Left ventricle myocardium inferior (tissue), 1 donor: ENCODE measurements around the gene TCN1. TPM values are rescaled to one million over a fixed set of nuclear protein-coding genes. Genes with fewer than 3 reads are reported as not detected.
"Not testable (repeated sequence)": the region's sequence is repeated elsewhere in the genome, so short reads cannot be mapped to it uniquely, and the experiment has no call there.

Experiments
- DNase-seq: peaks from one replicate; pipeline ENCODE4 v3.0.0-alpha.2; 2020
- H3K27ac ChIP-seq: fragments of 200-600 bp; replicated peaks from 2 replicates; pipeline ENCODE4 v1.8.0; 2021
- H3K27me3 ChIP-seq: fragments of 200-600 bp; 2 replicates; pipeline ENCODE4 v1.8.0; 2021; ENCODE audit warnings: low read depth
- H3K36me3 ChIP-seq: fragments of 200-600 bp; 2 replicates; pipeline ENCODE4 v1.8.0; 2021
- H3K4me1 ChIP-seq: fragments of 200-600 bp; 2 replicates; pipeline ENCODE4 v1.8.0; 2021
- H3K4me3 ChIP-seq: fragments of 200-600 bp; 2 replicates; pipeline ENCODE4 v1.8.0; 2021; ENCODE audit warnings: mild to moderate bottlenecking, moderate library complexity
- H3K9me3 ChIP-seq: fragments of 200-600 bp; replicated peaks from 2 replicates; pipeline ENCODE4 v1.8.0; 2021
- intact Hi-C: fragments of 100-400 bp; cut with micrococcal nuclease; formaldehyde crosslinking; loops from one replicate; pipeline ENCODE4 v1.11.0; 2022
- total RNA-seq: library from RNA; stranded (reverse); fragmentation: NEBNext Ultra II Directional; extraction: Animal tissue kit (Norgen Biotek cat#: 25700); gene quantifications from one replicate; pipeline ENCODE4 v1.2.1, GENCODE V29; 2021
- TF ChIP-seq, protein P1 (sequence below): fragments of 200-600 bp; IDR thresholded peaks from 2 replicates; pipeline ENCODE4 v1.8.0; 2021; ENCODE audit warnings: antibody characterized with exemption, mild to moderate bottlenecking, borderline replicate concordance
- donor health status: DM: no; HTN: yes; CAD: no; lungs with severe emphysema.

The TCN1 gene
- total RNA-seq, 1 donor from 2014 or later: not detected

DNA sequence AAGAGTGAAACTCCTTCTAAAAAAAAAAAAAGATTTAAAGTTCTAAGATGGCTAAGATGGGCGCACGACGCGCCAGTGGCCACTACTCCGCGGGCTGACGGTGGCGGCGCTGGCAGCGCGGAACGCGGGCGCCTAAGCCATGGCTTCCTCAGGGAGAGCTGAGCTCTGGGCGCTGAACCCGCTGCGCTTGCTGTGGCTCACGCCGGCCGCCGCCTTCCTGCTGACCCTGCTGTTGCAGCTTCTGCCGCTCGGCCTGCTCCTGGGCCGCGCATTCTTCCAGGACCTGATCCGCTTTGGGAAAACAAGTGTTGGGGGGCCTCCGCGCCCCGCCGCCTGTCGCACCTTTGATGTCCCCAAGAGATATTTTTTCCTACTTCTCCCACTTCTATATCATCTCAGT lies 31.8 kb upstream of the TCN1 start:
- Histone ChIP-seq H3K9me3 (no peaks in the 10 kb centered on the region), H3K27me3 (no peaks in the 10 kb centered on the region), H3K4me1 (peaks cover 19% of the 10 kb centered on the region), H3K36me3 (no peaks in the 10 kb centered on the region), H3K27ac (no peak overlapping the region), H3K4me3 (no peak overlapping the region)
- TF ChIP-seq, protein P1, sequence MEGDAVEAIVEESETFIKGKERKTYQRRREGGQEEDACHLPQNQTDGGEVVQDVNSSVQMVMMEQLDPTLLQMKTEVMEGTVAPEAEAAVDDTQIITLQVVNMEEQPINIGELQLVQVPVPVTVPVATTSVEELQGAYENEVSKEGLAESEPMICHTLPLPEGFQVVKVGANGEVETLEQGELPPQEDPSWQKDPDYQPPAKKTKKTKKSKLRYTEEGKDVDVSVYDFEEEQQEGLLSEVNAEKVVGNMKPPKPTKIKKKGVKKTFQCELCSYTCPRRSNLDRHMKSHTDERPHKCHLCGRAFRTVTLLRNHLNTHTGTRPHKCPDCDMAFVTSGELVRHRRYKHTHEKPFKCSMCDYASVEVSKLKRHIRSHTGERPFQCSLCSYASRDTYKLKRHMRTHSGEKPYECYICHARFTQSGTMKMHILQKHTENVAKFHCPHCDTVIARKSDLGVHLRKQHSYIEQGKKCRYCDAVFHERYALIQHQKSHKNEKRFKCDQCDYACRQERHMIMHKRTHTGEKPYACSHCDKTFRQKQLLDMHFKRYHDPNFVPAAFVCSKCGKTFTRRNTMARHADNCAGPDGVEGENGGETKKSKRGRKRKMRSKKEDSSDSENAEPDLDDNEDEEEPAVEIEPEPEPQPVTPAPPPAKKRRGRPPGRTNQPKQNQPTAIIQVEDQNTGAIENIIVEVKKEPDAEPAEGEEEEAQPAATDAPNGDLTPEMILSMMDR: no peak
- DNase-seq: no peak
- intact Hi-C loops: no loop called here

DNA sequence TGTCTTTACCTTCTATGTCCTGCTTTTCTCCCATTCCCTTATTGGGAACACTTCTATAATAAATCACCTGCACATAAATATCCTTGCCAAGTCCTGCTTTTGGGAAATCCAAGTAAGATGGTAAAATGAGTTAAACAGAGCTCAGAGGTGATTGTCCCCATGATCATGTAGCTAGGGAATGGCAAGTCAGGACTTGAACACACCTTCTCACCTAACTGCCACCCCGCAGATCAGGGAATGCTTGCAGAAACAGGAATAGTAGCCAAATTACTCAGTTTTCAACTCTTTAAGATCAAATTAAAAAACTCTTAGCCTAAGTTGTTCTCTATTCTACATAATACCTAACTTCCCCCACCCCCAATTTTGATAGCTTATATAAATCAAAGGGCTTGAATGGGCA lies 28.3 kb upstream of the TCN1 start:
- intact Hi-C loops: no loop called here
- H3K36me3 ChIP-seq: no peaks in the 10 kb centered on the region
- H3K9me3 ChIP-seq: peaks cover 24% of the 10 kb centered on the region
- H3K4me3 ChIP-seq: no peak overlapping the region
- TF ChIP-seq, protein P1: no peak
- no peaks in the 10 kb centered on the region for H3K27me3 ChIP-seq
- no peak for DNase-seq
- no peaks in the 10 kb centered on the region for H3K4me1 ChIP-seq
- H3K27ac ChIP-seq: no peak overlapping the region

DNA sequence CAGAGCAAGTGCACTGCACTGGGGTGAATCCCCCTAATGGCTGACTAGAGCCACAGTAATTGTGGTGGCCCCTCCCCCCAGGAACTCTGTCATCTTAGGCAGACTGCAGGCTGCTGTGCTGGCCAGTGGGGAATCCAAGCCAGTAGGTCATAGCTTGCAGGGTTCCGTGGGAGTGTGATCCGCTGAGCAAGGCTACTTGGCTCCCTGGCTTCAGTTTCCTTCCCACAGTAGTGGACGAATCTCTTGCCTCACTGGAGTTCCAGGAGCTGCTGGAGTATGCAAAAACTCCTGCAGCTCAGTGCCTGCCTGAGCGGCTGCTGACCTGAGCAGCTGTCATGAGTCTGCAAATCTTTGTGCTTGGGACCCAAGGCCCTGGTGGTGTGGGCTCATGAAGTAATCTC lies 25.5 kb upstream of the TCN1 start:
- H3K4me3 ChIP-seq: no peak overlapping the region
- H3K9me3 ChIP-seq: peaks cover 52% of the 10 kb centered on the region
- no peak for DNase-seq
- intact Hi-C loops: no loop called here
- H3K4me1 ChIP-seq: no peaks in the 10 kb centered on the region
- no peaks in the 10 kb centered on the region for H3K36me3 ChIP-seq
- H3K27me3 ChIP-seq: no peaks in the 10 kb centered on the region
- no peak overlapping the region for H3K27ac ChIP-seq
- TF ChIP-seq, protein P1: no peak

DNA sequence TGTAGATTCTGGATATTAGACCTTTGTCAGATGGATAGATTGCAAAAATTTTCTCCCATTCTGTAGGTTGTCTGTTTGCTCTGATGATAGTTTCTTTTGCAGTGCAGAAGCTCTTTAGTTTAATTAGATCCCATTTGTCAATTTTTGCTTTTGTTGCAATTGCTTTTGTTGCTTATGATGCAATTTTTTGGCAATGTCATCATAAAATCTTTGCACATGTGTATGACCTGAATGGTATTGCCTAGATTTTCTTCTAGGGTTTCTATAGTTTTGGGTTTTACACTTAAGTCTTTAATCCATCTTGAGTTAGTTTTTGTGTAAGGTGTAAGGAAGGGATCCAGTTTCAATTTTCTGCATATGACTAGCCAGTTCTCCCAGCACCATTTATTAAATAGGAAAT lies 20.9 kb upstream of the TCN1 start:
- peaks cover 72% of the 10 kb centered on the region for H3K9me3 ChIP-seq
- H3K4me1 ChIP-seq, H3K27ac ChIP-seq, H3K27me3 ChIP-seq, H3K4me3 ChIP-seq, intact Hi-C loops, DNase-seq, H3K36me3 ChIP-seq: not testable (repeated sequence)

DNA sequence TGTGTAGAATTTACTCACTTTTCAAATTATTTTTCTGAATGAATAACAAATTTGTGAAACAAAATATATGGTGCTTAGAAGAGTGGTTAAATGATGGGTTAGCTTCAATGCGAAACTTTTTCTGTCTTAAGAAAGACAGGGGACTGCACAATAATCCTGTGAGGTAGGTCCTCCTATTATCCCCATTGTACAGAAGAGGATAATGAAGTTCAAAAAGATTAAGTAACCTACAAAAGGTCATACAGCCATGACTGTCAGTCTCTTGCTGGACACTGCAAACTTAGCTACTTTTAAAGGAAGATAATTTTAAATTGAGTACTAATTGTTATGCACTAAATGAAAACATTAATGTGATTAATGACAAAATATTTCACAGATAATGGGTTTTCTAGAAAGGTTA lies 17.3 kb upstream of the TCN1 start:
- intact Hi-C loops: no loop called here

DNA sequence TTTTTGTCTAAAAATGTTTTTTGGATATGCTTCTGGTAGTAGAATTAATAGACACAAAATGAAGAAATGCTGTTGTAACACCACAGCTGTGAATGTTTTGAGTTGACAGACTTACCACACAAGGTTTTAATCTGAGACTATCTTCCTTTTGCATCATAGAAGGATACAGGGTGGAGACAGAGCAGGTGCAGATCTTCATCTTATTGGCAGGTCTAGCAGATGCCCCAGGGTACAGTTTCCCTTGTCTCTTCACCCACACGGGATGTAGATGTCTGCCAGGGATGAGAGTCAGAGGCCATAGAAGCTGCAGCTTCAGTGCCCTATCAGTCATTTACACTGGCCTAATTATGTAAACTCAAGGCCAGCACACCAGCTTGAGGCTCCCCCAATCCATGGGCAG lies 13.3 kb upstream of the TCN1 start:
- Histone ChIP-seq H3K9me3 (no peaks in the 10 kb centered on the region), H3K27ac (no peak overlapping the region), H3K36me3 (no peaks in the 10 kb centered on the region), H3K4me3 (no peak overlapping the region), H3K27me3 (no peaks in the 10 kb centered on the region), H3K4me1 (no peaks in the 10 kb centered on the region)
- intact Hi-C loops: no loop called here
- no peak for DNase-seq
- TF ChIP-seq, protein P1: no peak

More for the DNA sequence above, 17.3 kb upstream of the TCN1 start:
- Histone ChIP-seq H3K4me1 (no peaks in the 10 kb centered on the region), H3K27ac (no peak overlapping the region), H3K4me3 (no peak overlapping the region), H3K9me3 (peaks cover 38% of the 10 kb centered on the region), H3K36me3 (no peaks in the 10 kb centered on the region), H3K27me3 (no peaks in the 10 kb centered on the region)
- DNase-seq: no peak
- TF ChIP-seq, protein P1: no peak
